Stimulated activated CD4-positive, alpha-beta T cell treated with anti-CD3 and anti-CD28 coated beads, TNF-alpha, amount 100 ng/mL, for 24 hours (primary cell): ENCODE measurements around the gene TDG.
"Not testable (repeated sequence)": the region's sequence is repeated elsewhere in the genome, so short reads cannot be mapped to it uniquely, and the experiment has no call there.

Experiments used
- DNase-seq, 3 experiments: peaks; one replicate each; pipeline ENCODE4 v3.0.0-alpha.2; 2020; ENCODE audit warnings: low read depth in 3 of 3

TDG gene

GRCh38 chr12:103960616-103961227, 5.0 kb upstream of the TDG start:
- no peak for DNase-seq

GRCh38 chr12:103962493-103962892, 3.2 kb upstream of the TDG start:
- DNase-seq: no peak

GRCh38 chr12:103964805-103965204, 867 bp upstream of the TDG start:
- DNase-seq: no peak

GRCh38 chr12:103965255-103965589, 450 bp upstream of the TDG start:
- DNase-seq: no peak

- DNase-seq: no peak
Observed at GRCh38 chr12:103966736-103967135, 1.1 kb downstream of the TDG start.

GRCh38 chr12:103969391-103969790, 3.7 kb downstream of the TDG start:
- no peak for DNase-seq

- DNase-seq: no peak
Observed at GRCh38 chr12:103973909-103974308, 8.2 kb downstream of the TDG start.

GRCh38 chr12:103975368-103975767, 9.7 kb downstream of the TDG start:
- DNase-seq: no peak

- no peak for DNase-seq
Observed at GRCh38 chr12:103978384-103978982, 12.8 kb downstream of the TDG start.

GRCh38 chr12:103986829-103987228, 21.2 kb downstream of the TDG start:
- no peak for DNase-seq

GRCh38 chr12:103994235-103994634, 28.6 kb downstream of the TDG start:
- DNase-seq: no peak

GRCh38 chr12:103996595-103996994, 30.9 kb downstream of the TDG start:
- DNase-seq: no peak

- DNase-seq: no peak
Observed at GRCh38 chr12:103997286-103997900, 31.7 kb downstream of the TDG start.

- DNase-seq: no peak
Observed at GRCh38 chr12:103998976-103999375, 33.3 kb downstream of the TDG start.

- DNase-seq: no peak
Observed at GRCh38 chr12:104000807-104001434, 35.2 kb downstream of the TDG start.

- DNase-seq: no peak
Observed at GRCh38 chr12:104002686-104003085, 37.0 kb downstream of the TDG start.

GRCh38 chr12:104003596-104003995, 37.9 kb downstream of the TDG start:
- DNase-seq: no peak

GRCh38 chr12:104006929-104007328, 41.3 kb downstream of the TDG start:
- DNase-seq: no peak

- DNase-seq: no peak
Observed at GRCh38 chr12:104010121-104010520, 44.4 kb downstream of the TDG start.

- DNase-seq: no peak
Observed at GRCh38 chr12:104010606-104011169, 45.0 kb downstream of the TDG start.

- DNase-seq: no peak
Observed at GRCh38 chr12:104011253-104011652, 45.6 kb downstream of the TDG start.

GRCh38 chr12:104012331-104012730, 46.7 kb downstream of the TDG start:
- DNase-seq: no peak

GRCh38 chr12:104021862-104022261, 56.2 kb downstream of the TDG start:
- DNase-seq: not testable (repeated sequence)
